Activated T-cell treated with anti-CD3 and anti-CD28 coated beads, Interleukin-2, amount 50 U/mL, for 24 hours (primary cell): ENCODE results near the gene FCER1G.

ENCODE experiments used
- DNase-seq: peaks from one replicate; pipeline ENCODE4 v3.0.0-alpha.2; 2020
- H3K27ac Mint-ChIP-seq: 2 replicates; pipeline ENCODE4 v1.8.0; 2020; ENCODE audit warnings: mild to moderate bottlenecking, mixed read lengths
- H3K27me3 Mint-ChIP-seq: 2 replicates; pipeline ENCODE4 v1.8.0; 2020; ENCODE audit warnings: mixed read lengths
- H3K36me3 Mint-ChIP-seq: 2 replicates; pipeline ENCODE4 v1.8.0; 2020; ENCODE audit warnings: low read depth, mixed read lengths
- H3K4me1 Mint-ChIP-seq: 2 replicates; pipeline ENCODE4 v1.8.0; 2020; ENCODE audit warnings: low read depth, mixed read lengths
- H3K4me3 Mint-ChIP-seq: 2 replicates; pipeline ENCODE4 v1.8.0; 2020; ENCODE audit warnings: mild to moderate bottlenecking, moderate library complexity, mixed read lengths
- H3K9me3 Mint-ChIP-seq: 2 replicates; pipeline ENCODE4 v1.8.0; 2020; ENCODE audit warnings: mixed read lengths

The FCER1G gene

DNA sequence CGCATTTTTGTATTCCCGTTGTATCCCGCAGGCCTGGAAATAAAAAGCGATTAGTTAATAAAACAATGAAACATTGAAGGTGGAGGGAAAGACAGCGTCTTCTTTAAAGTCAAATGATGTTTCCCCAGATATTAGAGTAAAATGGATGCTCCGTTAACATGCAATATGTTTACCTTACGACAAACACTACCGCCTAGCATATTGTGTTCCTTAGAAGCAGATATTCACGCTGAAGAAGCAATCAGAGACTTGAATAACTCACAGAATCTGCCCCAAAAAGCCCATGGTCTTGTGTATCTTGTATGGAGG, 37.2 kb upstream of the FCER1G start:
- Mint-ChIP-seq H3K4me1 (peaks cover 73% of the 10 kb centered on the region), H3K27me3 (no peaks in the 10 kb centered on the region), H3K9me3 (no peaks in the 10 kb centered on the region), H3K36me3 (peaks cover 47% of the 10 kb centered on the region), H3K4me3 (peak overlapping the region; percentile 94), H3K27ac (peak overlapping the region; percentile 99)
- DNase-seq = peak; percentile 48

DNA sequence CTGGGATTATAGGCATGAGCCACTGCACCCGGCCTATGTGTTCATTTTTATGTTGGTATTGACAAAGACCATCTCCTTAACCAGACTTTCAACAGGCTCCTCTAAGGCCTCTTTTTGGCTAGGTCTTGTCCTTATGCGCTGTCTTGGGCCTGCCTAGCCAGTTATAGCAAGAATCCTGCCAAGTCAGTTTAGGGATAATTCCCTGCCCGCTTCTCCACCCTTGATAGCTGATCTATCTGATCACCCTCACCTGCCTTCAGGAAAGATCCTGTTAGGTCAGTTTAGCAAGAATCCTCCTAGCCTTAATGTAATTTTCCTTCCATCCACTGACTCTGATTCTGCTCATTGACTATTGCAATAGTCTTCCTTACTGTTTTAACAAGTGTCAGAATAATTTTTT, 35.4 kb upstream of the FCER1G start:
- no peak overlapping the region for H3K27ac Mint-ChIP-seq
- DNase-seq = no peak
- H3K36me3 Mint-ChIP-seq = peaks cover 29% of the 10 kb centered on the region
- no peaks in the 10 kb centered on the region for H3K9me3 Mint-ChIP-seq
- no peaks in the 10 kb centered on the region for H3K27me3 Mint-ChIP-seq
- peaks cover 76% of the 10 kb centered on the region for H3K4me1 Mint-ChIP-seq
- no peak overlapping the region for H3K4me3 Mint-ChIP-seq

DNA sequence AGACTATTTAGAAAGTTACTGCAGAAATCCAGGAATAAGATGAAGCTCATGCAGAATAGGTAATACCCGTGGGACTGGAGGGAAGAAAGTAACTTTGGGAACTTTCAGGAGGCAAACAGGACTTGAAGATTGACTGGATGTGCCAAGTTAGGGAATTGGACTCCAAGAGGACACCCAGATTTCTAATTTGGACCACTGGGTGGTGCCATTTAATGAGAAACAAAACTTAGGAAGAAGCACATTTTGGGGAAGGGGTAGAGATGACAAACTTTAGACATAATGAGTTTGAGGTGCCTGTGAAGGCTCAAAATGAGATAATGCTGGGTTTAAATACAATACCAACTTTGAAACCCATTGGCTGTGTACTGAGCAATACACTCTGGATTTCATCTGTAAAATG, 34.5 kb upstream of the FCER1G start:
- Mint-ChIP-seq H3K9me3 (no peaks in the 10 kb centered on the region), H3K27me3 (no peaks in the 10 kb centered on the region), H3K27ac (peak overlapping the region; percentile 35), H3K4me3 (no peak overlapping the region), H3K4me1 (peaks cover 75% of the 10 kb centered on the region), H3K36me3 (peaks cover 19% of the 10 kb centered on the region)
- DNase-seq = no peak

DNA sequence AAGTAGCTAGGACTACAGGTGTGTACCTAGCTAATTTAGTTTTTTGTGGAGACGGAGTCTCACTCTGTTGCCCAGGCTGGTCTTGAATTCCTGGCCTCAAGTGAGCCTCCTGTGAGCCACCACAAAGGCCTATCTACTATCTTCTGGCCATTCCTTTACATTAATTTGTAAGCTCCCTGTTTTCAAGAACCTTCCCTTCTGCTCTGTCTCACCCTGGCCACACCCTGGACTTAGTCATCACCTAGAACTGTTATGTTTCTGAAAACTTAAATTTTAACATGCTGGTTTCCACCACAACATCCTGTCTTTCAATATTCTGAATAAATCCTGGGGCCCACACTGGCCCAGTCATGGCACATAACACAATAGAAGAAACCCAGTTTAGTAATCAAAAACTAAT, 32.9 kb upstream of the FCER1G start:
- Mint-ChIP-seq H3K4me3 (peak overlapping the region; percentile 60), H3K9me3 (peaks cover 3% of the 10 kb centered on the region)
- peak; percentile 65 for DNase-seq

DNA sequence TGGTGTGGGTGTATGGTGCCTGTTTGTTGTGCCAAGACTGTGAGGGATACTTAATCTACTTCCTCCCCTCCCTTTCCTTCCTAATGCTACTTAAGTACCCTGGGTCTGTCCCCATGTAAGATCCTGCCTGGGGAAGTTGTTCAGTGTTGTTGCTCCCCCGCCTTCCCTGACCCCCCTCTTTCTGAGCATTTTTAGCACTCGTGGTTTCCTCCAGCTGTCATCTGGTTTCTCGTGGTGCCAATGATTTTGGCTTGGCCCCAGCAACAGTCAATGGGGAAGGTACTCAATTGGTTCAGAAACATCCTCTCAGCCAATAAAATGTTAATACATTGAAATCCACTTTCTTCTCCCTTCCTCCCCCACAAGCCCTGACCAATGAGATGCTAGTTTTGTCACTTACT, 29.8 kb upstream of the FCER1G start:
- H3K27me3 Mint-ChIP-seq = no peaks in the 10 kb centered on the region
- H3K36me3 Mint-ChIP-seq = peaks cover 3% of the 10 kb centered on the region
- DNase-seq = peak; percentile 71
- peak overlapping the region; percentile 38 for H3K4me3 Mint-ChIP-seq
- H3K27ac Mint-ChIP-seq = peak overlapping the region; percentile 96
- H3K4me1 Mint-ChIP-seq = peaks cover 80% of the 10 kb centered on the region
- H3K9me3 Mint-ChIP-seq = peaks cover 3% of the 10 kb centered on the region

More for the DNA sequence above, 32.9 kb upstream of the FCER1G start:
- no peaks in the 10 kb centered on the region for H3K27me3 Mint-ChIP-seq
- peak overlapping the region; percentile 96 for H3K27ac Mint-ChIP-seq
- peaks cover 4% of the 10 kb centered on the region for H3K36me3 Mint-ChIP-seq
- peaks cover 81% of the 10 kb centered on the region for H3K4me1 Mint-ChIP-seq

DNA sequence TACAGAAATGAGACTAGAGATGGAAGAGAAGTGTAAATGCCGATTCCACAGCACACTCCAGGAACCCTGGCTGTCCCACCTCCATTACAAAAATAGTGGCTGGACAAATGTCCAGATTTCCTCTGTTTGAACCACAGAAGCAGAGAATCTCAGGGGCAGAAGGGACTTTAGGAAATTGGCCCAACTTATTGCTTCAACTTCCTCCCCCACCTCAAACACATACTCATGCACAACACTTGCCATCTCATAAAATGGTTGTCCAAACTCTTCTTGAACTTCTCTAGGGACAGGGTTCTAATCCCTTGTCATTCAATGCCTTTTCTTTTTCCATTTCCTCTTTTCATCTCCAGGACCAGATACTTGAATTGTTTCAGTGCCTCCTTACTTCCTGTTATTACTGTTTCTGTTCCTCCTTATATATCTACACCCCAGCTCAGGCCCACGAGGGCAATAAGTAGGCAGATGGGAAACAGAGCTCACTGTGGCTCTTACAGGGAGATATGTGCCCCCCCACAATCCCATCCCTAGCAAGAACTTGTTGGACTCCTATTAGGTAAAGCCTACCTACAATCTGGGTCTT, 29.3 kb upstream of the FCER1G start:
- H3K9me3 Mint-ChIP-seq = peaks cover 3% of the 10 kb centered on the region
- peaks cover 74% of the 10 kb centered on the region for H3K4me1 Mint-ChIP-seq

DNA sequence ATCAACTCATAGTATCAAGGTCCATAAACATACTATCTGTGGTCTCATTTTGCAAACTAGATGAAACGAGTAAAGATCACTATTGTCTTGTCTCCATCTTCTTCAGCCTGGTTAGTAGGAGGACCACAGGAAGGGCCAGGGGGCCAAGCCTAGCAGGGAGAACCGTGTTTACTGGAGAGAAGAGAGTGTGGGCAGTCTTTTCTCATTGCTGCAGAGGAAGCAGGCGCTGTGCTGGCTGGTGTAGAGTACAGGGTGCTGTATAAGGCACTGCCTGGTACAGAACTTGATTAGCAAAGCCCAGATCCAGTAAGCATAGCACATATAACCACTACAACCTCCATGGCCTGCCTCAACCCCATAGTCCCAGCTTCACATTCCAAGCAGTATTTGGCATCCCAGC, 27.8 kb upstream of the FCER1G start:
- Mint-ChIP-seq H3K36me3 (no peaks in the 10 kb centered on the region), H3K4me1 (peaks cover 62% of the 10 kb centered on the region), H3K4me3 (no peak overlapping the region), H3K27me3 (no peaks in the 10 kb centered on the region), H3K27ac (peak overlapping the region; percentile 96), H3K9me3 (peaks cover 3% of the 10 kb centered on the region)
- DNase-seq = no peak

More for the DNA sequence above, 29.3 kb upstream of the FCER1G start:
- DNase-seq = no peak
- no peaks in the 10 kb centered on the region for H3K27me3 Mint-ChIP-seq
- peak overlapping the region; percentile 96 for H3K27ac Mint-ChIP-seq
- peak overlapping the region; percentile 38 for H3K4me3 Mint-ChIP-seq
- H3K36me3 Mint-ChIP-seq = peaks cover 3% of the 10 kb centered on the region

DNA sequence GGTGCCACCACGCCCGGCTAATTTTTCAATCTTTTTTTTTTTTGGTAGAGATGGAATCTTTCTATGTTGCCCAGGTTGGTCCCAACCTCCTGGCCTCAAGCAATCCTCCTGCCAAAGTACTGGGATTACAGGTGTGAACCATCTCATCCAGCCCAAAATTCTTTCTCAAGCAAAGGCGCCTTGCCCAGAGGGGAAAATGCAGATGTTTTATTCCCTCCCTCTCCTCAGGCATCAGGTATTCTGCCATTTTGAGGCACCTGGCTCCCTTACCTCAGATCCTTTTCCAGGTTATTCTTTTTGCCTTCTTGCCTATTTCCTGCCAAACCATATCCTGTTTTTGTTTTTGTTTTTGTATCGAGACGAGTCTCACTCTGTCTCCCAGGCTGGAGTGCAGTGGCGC, 26.7 kb upstream of the FCER1G start:
- Mint-ChIP-seq H3K4me1 (peaks cover 63% of the 10 kb centered on the region), H3K27me3 (no peaks in the 10 kb centered on the region), H3K4me3 (no peak overlapping the region), H3K9me3 (peaks cover 3% of the 10 kb centered on the region), H3K36me3 (no peaks in the 10 kb centered on the region), H3K27ac (peak overlapping the region; percentile 75)
- DNase-seq = no peak

DNA sequence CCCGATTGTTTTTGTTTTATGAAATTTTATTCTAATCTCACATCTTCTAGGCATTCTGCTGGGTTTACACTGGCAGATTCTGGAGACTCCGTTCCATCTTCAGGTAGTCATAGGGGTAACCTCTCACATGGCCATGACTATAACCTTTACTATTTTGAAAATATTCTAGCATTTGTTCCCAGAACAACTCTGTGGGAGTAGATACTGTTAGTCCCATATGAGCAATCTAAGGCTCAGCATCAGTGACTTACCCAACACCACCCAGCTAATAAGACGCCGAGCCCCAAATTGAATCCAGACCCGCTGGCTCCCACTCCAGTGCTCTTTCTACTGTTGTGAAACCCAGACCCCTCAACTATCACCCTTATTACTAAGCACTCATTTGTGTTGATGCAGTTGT, 26.1 kb upstream of the FCER1G start:
- Mint-ChIP-seq H3K27me3 (no peaks in the 10 kb centered on the region), H3K27ac (peak overlapping the region; percentile 35), H3K4me3 (no peak overlapping the region), H3K9me3 (peaks cover 3% of the 10 kb centered on the region), H3K36me3 (no peaks in the 10 kb centered on the region), H3K4me1 (peaks cover 56% of the 10 kb centered on the region)
- DNase-seq = no peak

DNA sequence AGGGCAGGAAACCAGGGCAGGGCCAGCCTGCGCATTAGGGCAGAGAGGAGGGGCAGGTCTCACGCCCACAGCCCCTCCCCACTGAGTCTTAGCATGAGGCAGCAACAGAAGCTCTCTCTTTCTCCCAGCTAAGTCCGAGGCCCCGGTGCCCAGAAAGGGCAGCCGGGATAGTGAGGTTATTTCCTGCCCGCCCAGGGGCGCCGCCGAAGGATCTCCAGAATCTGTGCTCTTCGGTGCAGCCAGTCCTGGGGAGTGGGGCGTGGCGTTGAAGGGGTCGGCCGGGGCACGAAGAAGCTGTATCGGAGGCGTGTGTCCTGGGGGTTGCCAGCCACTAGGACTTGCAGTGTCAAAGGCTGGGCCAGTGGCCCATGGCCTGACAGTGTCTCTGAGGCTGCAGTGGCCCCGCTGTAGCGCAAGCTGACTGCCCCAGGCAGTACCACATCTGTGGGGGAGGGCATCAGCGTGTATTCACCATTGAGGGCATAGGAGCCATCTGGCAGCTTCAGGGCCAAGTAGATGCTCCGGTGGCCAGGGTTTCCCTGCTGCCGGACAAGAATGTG, 24.1 kb upstream of the FCER1G start:
- DNase-seq = no peak
- peaks cover under 1% of the 10 kb centered on the region for H3K9me3 Mint-ChIP-seq
- H3K4me1 Mint-ChIP-seq = peaks cover 50% of the 10 kb centered on the region
- no peaks in the 10 kb centered on the region for H3K27me3 Mint-ChIP-seq
- no peaks in the 10 kb centered on the region for H3K36me3 Mint-ChIP-seq
- H3K4me3 Mint-ChIP-seq = no peak overlapping the region
- no peak overlapping the region for H3K27ac Mint-ChIP-seq

DNA sequence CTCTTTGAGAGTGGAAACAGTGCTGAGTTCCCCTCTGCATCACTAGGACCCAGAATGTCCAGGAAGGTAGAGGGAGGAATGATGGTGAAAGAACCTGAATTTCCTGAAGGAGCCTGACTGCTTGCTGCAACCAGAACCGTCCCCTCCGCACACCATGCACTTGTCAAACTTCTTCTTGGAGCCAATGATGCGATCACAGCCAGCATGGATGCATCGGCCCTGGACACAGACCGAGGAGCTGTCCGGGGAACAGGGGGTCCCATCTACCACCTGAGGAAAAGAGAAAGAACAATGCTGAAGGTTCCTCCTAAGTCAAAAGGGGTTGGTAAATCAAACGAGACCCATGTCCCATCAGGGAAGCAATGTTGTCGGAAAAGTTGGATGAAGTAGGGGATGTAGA, 23.1 kb upstream of the FCER1G start:
- H3K27me3 Mint-ChIP-seq = no peaks in the 10 kb centered on the region
- no peak overlapping the region for H3K4me3 Mint-ChIP-seq
- H3K27ac Mint-ChIP-seq = no peak overlapping the region
- H3K9me3 Mint-ChIP-seq = no peaks in the 10 kb centered on the region
- peaks cover 40% of the 10 kb centered on the region for H3K4me1 Mint-ChIP-seq
- H3K36me3 Mint-ChIP-seq = no peaks in the 10 kb centered on the region
- DNase-seq = no peak

DNA sequence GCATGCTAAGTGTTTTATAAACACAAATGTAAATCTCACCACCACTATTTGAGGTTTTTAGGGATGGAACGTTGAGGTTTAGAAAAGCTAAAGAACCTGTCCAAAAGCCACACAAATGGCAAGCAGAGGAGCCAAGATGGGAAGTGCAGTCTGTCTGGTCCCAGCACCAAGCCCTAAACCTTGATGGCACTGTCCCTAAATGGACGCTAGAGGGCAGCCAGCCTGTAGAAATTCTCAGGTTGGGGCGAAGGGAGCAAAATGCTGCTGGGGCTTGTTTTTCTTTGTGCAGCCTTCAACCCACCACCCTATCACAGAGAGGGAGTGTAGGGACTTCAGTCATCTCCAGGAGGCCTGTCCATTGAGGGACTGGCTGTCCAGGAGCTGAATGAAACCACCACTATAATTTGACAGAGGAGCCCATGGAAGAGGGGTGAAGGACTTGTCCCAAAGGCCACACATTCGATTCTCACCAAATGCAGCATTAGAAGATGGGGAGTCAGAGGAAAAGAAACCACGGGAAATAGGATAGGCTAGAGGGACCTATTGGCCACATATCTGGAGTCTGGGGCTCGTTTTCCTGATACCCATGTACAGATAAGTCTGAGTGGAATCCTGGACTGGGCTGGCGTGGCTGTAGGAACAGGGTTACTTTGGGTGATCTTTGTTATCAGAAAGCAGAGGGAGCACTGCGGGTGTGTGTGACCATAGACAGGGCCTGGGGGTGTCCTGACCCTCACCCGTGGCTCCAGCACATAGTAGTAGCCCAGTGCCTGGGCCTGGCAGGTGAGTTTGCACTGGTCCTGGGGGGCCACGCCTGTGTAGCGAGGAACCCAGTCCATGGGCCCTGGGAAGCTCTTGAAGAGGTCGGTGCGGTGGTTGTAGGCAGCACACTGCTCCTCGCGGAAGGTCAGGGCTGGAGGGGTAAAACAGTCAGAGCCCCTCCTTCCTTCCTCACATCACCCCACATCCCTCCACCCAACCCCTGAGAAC, 22.3 kb upstream of the FCER1G start:
- Mint-ChIP-seq H3K27me3 (no peaks in the 10 kb centered on the region), H3K27ac (peak overlapping the region; percentile 64), H3K4me3 (no peak overlapping the region), H3K36me3 (no peaks in the 10 kb centered on the region), H3K4me1 (peaks cover 32% of the 10 kb centered on the region), H3K9me3 (no peaks in the 10 kb centered on the region)
- peak; percentile 72 for DNase-seq

DNA sequence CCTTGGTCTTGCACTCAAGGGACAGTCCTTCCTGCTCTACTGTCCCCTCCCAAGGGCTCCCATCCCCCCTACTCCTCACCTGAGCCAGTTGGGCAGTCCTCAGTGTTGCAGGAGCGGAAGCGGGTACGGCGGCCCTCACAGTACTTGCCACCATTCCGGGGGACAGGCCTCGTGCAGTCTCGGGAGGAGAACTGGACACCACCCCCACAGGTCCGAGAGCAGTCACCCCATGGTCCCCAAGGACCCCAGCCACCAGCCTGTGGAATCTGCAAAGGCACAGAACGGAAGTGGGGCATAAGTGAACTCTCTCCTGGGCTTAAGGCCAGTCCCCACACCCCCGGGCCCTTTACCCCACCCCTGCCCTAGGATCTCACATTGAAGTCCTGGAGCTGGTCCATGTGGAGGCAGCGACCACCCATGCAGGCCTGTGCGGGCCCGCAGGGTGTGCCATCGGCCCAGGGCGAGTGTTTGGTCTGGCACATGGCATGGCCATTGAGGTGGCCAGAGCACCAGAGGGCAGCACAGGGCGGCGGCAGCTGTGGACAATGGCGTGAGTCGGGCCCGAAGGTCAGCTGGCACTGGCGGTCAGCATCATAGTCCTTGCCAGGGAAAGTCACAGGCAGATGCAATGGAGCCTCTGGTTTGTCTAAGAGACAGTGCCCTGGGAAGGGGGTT, 21.4 kb upstream of the FCER1G start:
- H3K27ac Mint-ChIP-seq = no peak overlapping the region

DNA sequence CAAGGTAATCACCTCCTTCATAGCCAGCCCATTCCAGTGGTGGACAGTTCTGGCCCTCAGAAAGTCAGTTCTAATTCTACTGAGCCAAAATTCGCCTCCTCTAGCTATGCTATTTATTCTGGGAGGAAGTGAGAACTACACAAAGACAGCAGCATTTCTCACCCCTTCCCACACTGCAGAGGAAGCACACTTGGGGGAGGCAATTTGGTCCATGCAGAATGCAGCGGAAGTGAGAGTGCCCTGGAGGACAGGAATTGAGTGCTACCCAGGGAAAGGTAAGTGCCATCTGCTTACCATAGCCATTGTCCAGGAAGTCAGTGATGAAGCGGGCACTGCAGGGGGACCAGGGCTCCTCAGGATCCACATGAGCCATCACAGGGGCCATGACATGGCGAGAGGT, 19.9 kb upstream of the FCER1G start:
- H3K4me1 Mint-ChIP-seq = peaks cover 26% of the 10 kb centered on the region
- H3K9me3 Mint-ChIP-seq = no peaks in the 10 kb centered on the region
- DNase-seq = no peak
- no peak overlapping the region for H3K4me3 Mint-ChIP-seq
- H3K27me3 Mint-ChIP-seq = no peaks in the 10 kb centered on the region
- H3K36me3 Mint-ChIP-seq = no peaks in the 10 kb centered on the region
- peak overlapping the region; percentile 82 for H3K27ac Mint-ChIP-seq

More for the DNA sequence above, 21.4 kb upstream of the FCER1G start:
- no peak for DNase-seq
- Mint-ChIP-seq H3K27me3 (no peaks in the 10 kb centered on the region), H3K4me1 (peaks cover 28% of the 10 kb centered on the region), H3K36me3 (no peaks in the 10 kb centered on the region), H3K4me3 (no peak overlapping the region), H3K9me3 (no peaks in the 10 kb centered on the region)
